DOHH2 (cell line): ENCODE data around the gene AMZ2.

Experiments used
- EZH2phosphoT487 ChIP-seq: fragments of 200-600 bp; sonication (generic); IDR thresholded peaks from 2 replicates; pipeline ENCODE4 v1.6.1; 2017; ENCODE audit warnings: borderline replicate concordance, mild to moderate bottlenecking, antibody characterized with exemption, low read length, moderate library complexity, mixed read lengths
- TF ChIP-seq, protein P1 (sequence below): fragments of 200-600 bp; sonication (generic); IDR thresholded peaks from one replicate; pipeline ENCODE4 v1.5.1; 2014; ENCODE audit warnings: antibody characterized with exemption, mild to moderate bottlenecking, low read depth, low read length; ENCODE audit not compliant: poor library complexity, severe bottlenecking

DNA sequence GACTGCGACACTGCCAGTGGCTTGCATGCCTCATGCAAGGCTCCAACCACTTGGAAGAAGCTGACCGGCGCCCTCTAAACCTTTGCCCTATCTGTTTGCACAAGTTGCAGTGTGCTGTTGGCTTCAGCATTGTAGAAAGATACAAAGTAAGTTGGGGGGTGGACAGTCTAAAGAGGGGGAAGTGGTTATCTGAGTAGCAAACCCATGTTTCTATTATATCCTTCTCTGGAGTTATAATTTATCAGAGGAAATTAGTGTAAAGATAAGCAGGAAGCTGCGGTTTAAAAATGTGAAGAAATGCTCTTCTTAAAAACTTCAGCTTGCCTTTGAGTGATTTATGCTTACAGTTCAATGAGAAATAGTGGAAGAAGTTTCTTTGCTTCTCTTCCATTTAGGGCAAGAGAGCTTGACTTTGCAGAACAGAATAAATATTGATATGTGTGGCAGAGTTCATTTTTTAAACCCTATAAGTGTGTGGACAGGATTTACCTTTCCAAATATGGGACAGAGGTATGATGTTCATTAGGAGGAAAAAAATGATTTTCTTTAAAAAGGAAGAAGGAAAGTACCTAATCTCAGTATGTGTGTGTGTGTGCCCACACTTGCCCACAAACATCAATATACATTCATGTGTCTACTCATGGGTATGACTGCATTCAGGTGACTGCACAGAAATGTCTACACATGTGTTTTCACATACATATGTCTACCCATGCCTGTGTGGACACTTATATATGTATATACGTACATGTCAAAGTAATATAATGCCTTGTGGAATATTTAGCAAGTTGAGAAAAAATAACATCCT, 8.1 kb downstream of the AMZ2 start:
- TF ChIP-seq, protein P1, sequence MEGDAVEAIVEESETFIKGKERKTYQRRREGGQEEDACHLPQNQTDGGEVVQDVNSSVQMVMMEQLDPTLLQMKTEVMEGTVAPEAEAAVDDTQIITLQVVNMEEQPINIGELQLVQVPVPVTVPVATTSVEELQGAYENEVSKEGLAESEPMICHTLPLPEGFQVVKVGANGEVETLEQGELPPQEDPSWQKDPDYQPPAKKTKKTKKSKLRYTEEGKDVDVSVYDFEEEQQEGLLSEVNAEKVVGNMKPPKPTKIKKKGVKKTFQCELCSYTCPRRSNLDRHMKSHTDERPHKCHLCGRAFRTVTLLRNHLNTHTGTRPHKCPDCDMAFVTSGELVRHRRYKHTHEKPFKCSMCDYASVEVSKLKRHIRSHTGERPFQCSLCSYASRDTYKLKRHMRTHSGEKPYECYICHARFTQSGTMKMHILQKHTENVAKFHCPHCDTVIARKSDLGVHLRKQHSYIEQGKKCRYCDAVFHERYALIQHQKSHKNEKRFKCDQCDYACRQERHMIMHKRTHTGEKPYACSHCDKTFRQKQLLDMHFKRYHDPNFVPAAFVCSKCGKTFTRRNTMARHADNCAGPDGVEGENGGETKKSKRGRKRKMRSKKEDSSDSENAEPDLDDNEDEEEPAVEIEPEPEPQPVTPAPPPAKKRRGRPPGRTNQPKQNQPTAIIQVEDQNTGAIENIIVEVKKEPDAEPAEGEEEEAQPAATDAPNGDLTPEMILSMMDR: no peak
- TF ChIP-seq EZH2phosphoT487: no peak
